Mesothelial cell of epicardium (in vitro differentiated cells): ENCODE data around the gene SIGLEC14. TPM values are rescaled to one million over a fixed set of nuclear protein-coding genes. Genes with fewer than 3 reads are reported as not detected.
"Not testable (repeated sequence)": the region's sequence is repeated elsewhere in the genome, so short reads cannot be mapped to it uniquely, and the experiment has no call there.

ENCODE experiments used
- DNase-seq, 2 experiments: peaks; one replicate each; pipeline ENCODE4 v3.0.0; 2021; ENCODE audit warnings: low spot score in 2 of 2; ENCODE audit not compliant: unreplicated experiment in 2 of 2
- H3K27ac Mint-ChIP-seq: 2 replicates; pipeline ENCODE4 v1.8.0; 2021; ENCODE audit warnings: mixed read lengths
- H3K27me3 Mint-ChIP-seq: 2 replicates; pipeline ENCODE4 v1.8.0; 2021; ENCODE audit warnings: low read depth, mixed read lengths
- H3K36me3 Mint-ChIP-seq: 2 replicates; pipeline ENCODE4 v1.8.0; 2021; ENCODE audit warnings: mixed read lengths
- H3K4me1 Mint-ChIP-seq: 2 replicates; pipeline ENCODE4 v1.8.0; 2021; ENCODE audit warnings: mixed read lengths
- H3K4me3 Mint-ChIP-seq: 2 replicates; pipeline ENCODE4 v1.8.0; 2021; ENCODE audit warnings: mild to moderate bottlenecking, moderate library complexity, mixed read lengths
- H3K9me3 Mint-ChIP-seq: 2 replicates; pipeline ENCODE4 v1.8.0; 2021; ENCODE audit warnings: mixed read lengths
- CTCF ChIP-seq: fragments of 200-600 bp; sonication (generic); IDR thresholded peaks from one replicate; pipeline ENCODE4 v1.5.0; 2021; ENCODE audit warnings: antibody characterized with exemption; ENCODE audit not compliant: unreplicated experiment
- total RNA-seq: library from RNA; stranded (reverse); gene quantifications from 3 replicates; pipeline ENCODE4 v1.2.1, GENCODE V29; 2021

SIGLEC14 gene
- total RNA-seq, 1 donor from 2014 or later: not detected

GRCh38 chr19:51676566-51677083, 30.0 kb upstream of the SIGLEC14 start:
- TF ChIP-seq CTCF: no peak
- no peaks in the 10 kb centered on the region for H3K4me1 Mint-ChIP-seq
- no peaks in the 10 kb centered on the region for H3K36me3 Mint-ChIP-seq
- no peak for DNase-seq
- H3K27ac Mint-ChIP-seq: no peak overlapping the region
- peaks cover 6% of the 10 kb centered on the region for H3K9me3 Mint-ChIP-seq
- peaks cover 28% of the 10 kb centered on the region for H3K27me3 Mint-ChIP-seq
- H3K4me3 Mint-ChIP-seq: no peak overlapping the region

- not testable (repeated sequence) for H3K36me3 Mint-ChIP-seq, H3K4me3 Mint-ChIP-seq, H3K9me3 Mint-ChIP-seq, DNase-seq, H3K4me1 Mint-ChIP-seq, H3K27ac Mint-ChIP-seq
- peaks cover 30% of the 10 kb centered on the region for H3K27me3 Mint-ChIP-seq
- TF ChIP-seq CTCF: peak; percentile 26
These were observed 29.4 kb upstream of the SIGLEC14 start for GRCh38 chr19:51675911-51676565.

- H3K4me3 Mint-ChIP-seq: no peak overlapping the region
- H3K27ac Mint-ChIP-seq: no peak overlapping the region
- TF ChIP-seq CTCF: no peak
- no peak for DNase-seq
- no peaks in the 10 kb centered on the region for H3K36me3 Mint-ChIP-seq
- no peaks in the 10 kb centered on the region for H3K4me1 Mint-ChIP-seq
- H3K27me3 Mint-ChIP-seq: peaks cover 35% of the 10 kb centered on the region
- H3K9me3 Mint-ChIP-seq: peaks cover 6% of the 10 kb centered on the region
These were observed 21.6 kb upstream of the SIGLEC14 start for GRCh38 chr19:51668216-51668615.

- no peaks in the 10 kb centered on the region for H3K36me3 Mint-ChIP-seq
- no peaks in the 10 kb centered on the region for H3K4me1 Mint-ChIP-seq
- H3K27ac Mint-ChIP-seq: no peak overlapping the region
- no peak for DNase-seq
- no peak for TF ChIP-seq CTCF
- peaks cover 50% of the 10 kb centered on the region for H3K27me3 Mint-ChIP-seq
- H3K4me3 Mint-ChIP-seq: no peak overlapping the region
- peaks cover 3% of the 10 kb centered on the region for H3K9me3 Mint-ChIP-seq
These were observed 18.4 kb upstream of the SIGLEC14 start for GRCh38 chr19:51664997-51665396.

GRCh38 chr19:51664131-51664530, 17.5 kb upstream of the SIGLEC14 start:
- H3K9me3 Mint-ChIP-seq: peaks cover 3% of the 10 kb centered on the region
- no peak for DNase-seq
- no peak overlapping the region for H3K4me3 Mint-ChIP-seq
- peaks cover 53% of the 10 kb centered on the region for H3K27me3 Mint-ChIP-seq
- TF ChIP-seq CTCF: no peak
- H3K4me1 Mint-ChIP-seq: no peaks in the 10 kb centered on the region
- no peak overlapping the region for H3K27ac Mint-ChIP-seq
- no peaks in the 10 kb centered on the region for H3K36me3 Mint-ChIP-seq

- H3K4me1 Mint-ChIP-seq: no peaks in the 10 kb centered on the region
- H3K27me3 Mint-ChIP-seq: peaks cover 55% of the 10 kb centered on the region
- H3K9me3 Mint-ChIP-seq: peaks cover 3% of the 10 kb centered on the region
- no peak overlapping the region for H3K4me3 Mint-ChIP-seq
- H3K36me3 Mint-ChIP-seq: no peaks in the 10 kb centered on the region
- TF ChIP-seq CTCF: no peak
- H3K27ac Mint-ChIP-seq: no peak overlapping the region
- DNase-seq: no peak
These were observed 17.0 kb upstream of the SIGLEC14 start for GRCh38 chr19:51663650-51664049.
